K562 (cell line): Measurements from ENCODE around the gene LAMB1. TPM values are rescaled to one million over a fixed set of nuclear protein-coding genes. Genes with fewer than 3 reads are reported as not detected.
A peak's percentile ranks its signal among the peaks of the same experiment; 100 is the strongest.

Experiments used
- CBX8 ChIP-seq: fragments of 200-600 bp; sonication (generic); IDR thresholded peaks from 2 replicates; pipeline ENCODE4 v1.6.1; 2012; ENCODE audit warnings: borderline replicate concordance, mixed run types, low read depth, mild to moderate bottlenecking, moderate library complexity, mixed read lengths, low read length, control low read depth, inconsistent platforms; ENCODE audit not compliant: poor library complexity, severe bottlenecking; ENCODE audit errors: extremely low read depth
- DPF2 ChIP-seq: fragments of 450-650 bp; IDR thresholded peaks from 2 replicates; pipeline ENCODE4 v1.6.1; 2016
- FIP1L1 ChIP-seq: fragments of 200-400 bp; formaldehyde crosslinking; IDR thresholded peaks from 2 replicates; pipeline ENCODE4 v1.6.1; 2018; ENCODE audit warnings: mild to moderate bottlenecking, low read depth, low read length; ENCODE audit not compliant: poor library complexity, severe bottlenecking
- JUN ChIP-seq, 2 experiments: sonication (generic) in 1 of 2; formaldehyde crosslinking in 1 of 2; IDR thresholded peaks; 2 replicates each; pipeline versions ENCODE4 v1.6.1 to v1.8.0; 2012 to 2022; ENCODE audit warnings: borderline replicate concordance in 2 of 2, mild to moderate bottlenecking in 2 of 2, improper control_type of control experiment in 1 of 2, low read depth in 1 of 2, low read length in 1 of 2, missing genetic modification reagents in 1 of 2
- KLF13 ChIP-seq: fragments of 450-650 bp; IDR thresholded peaks from 2 replicates; pipeline ENCODE4 v1.6.1; 2016; ENCODE audit warnings: missing genetic modification characterization, low read depth, mild to moderate bottlenecking, missing compliant biosample characterization, moderate library complexity, borderline replicate concordance
- LEF1 ChIP-seq: fragments of 450-650 bp; IDR thresholded peaks from 2 replicates; pipeline ENCODE4 v1.6.1; 2016; ENCODE audit warnings: mild to moderate bottlenecking
- MEIS2 ChIP-seq: fragments of 450-650 bp; IDR thresholded peaks from 2 replicates; pipeline ENCODE4 v1.6.1; 2014; ENCODE audit warnings: mild to moderate bottlenecking; ENCODE audit not compliant: partially characterized antibody
- MNT ChIP-seq, 2 experiments: fragments of 450-650 bp; conservative IDR thresholded peaks; 2 replicates each; pipeline ENCODE4 v1.6.1; 2017; ENCODE audit warnings: mild to moderate bottlenecking in 2 of 2, moderate library complexity in 2 of 2
- RBFOX2 ChIP-seq: fragments of 200-400 bp; formaldehyde crosslinking; IDR thresholded peaks from 2 replicates; pipeline ENCODE4 v1.6.1; 2017; ENCODE audit warnings: low read depth, mild to moderate bottlenecking, low read length, moderate library complexity
- SLC30A9 ChIP-seq: fragments of 250-450 bp; sonication (Bioruptor Pico); IDR thresholded peaks from 2 replicates; pipeline ENCODE4 v1.8.0; 2022; ENCODE audit warnings: mild to moderate bottlenecking, moderate library complexity
- YY1 ChIP-seq, 3 experiments: IDR thresholded peaks; 2 replicates each; pipeline ENCODE4 v1.6.1; 2011; ENCODE audit warnings: low read length in 2 of 3, mild to moderate bottlenecking in 2 of 3, moderate library complexity in 2 of 3, borderline replicate concordance in 1 of 3, control low read depth in 1 of 3, low read depth in 1 of 3; ENCODE audit not compliant: insufficient read depth in 3 of 3, insufficient replicate concordance in 2 of 3, control insufficient read depth in 1 of 3, insufficient read length in 1 of 3; ENCODE audit errors: extremely low read depth in 1 of 3
- ZNF395 ChIP-seq: fragments of 200-800 bp; sonication (Bioruptor generic); IDR thresholded peaks from 2 replicates; pipeline ENCODE4 v1.6.1; 2017; ENCODE audit warnings: missing genetic modification characterization, missing compliant biosample characterization
- ZNF57 ChIP-seq: fragments of 450-650 bp; formaldehyde crosslinking; IDR thresholded peaks from 2 replicates; pipeline ENCODE4 v1.4.0; 2020; ENCODE audit warnings: mild to moderate bottlenecking, moderate library complexity
- ZSCAN29 ChIP-seq: fragments of 450-650 bp; IDR thresholded peaks from 2 replicates; pipeline ENCODE4 v1.6.1; 2017
- polyA plus RNA-seq, 8 experiments: library from polyadenylated mRNA; depleted of rRNA in 4 of 8; stranded (reverse) in 5 of 8; unstranded in 3 of 8; fragments of >200 nt; fragmentation: Nextera tagmentation in 2 of 8; fragmentation: Illumina TruSeq in 1 of 8; extraction: Ambion mirVana in 2 of 8; extraction: Trizol in 1 of 8; gene quantifications; 2 replicates each; pipeline versions ENCODE4 v1.2.1 to v1.2.3, GENCODE V29; 2011 to 2014; ENCODE audit warnings: inconsistent platforms in 1 of 8, missing spikeins in 1 of 8
- total RNA-seq, 7 experiments: library from RNA; depleted of rRNA in 6 of 7; stranded (reverse); fragments of >200 nt in 6 of 7; fragmentation: Illumina TruSeq in 2 of 7; extraction: Trizol in 2 of 7; gene quantifications; 2 replicates each; pipeline versions ENCODE4 v1.2.1 to v1.2.3, GENCODE V29; 2011 to 2021; ENCODE audit warnings: low replicate concordance in 1 of 7
- TF ChIP-seq, protein P1 (sequence below): fragments of 250-450 bp; sonication (Bioruptor Pico); IDR thresholded peaks from 2 replicates; pipeline ENCODE4 v1.5.0; 2021

Gene LAMB1
- total and polyA plus RNA-seq, 9 of the 15 experiments (the other 6 are each of a cell fraction or from before 2014, with no cell fraction given), result 6.0 to 17.7 (median 12.3) TPM

- TF ChIP-seq RBFOX2 (no peak), ZNF395 (no peak), JUN (IDR thresholded peaks at IDR 0.05; ENCODE audit: borderline replicate concordance, low read depth, low read length) (no peak), JUN (CRISPR knock-in tag; IDR thresholded peaks at IDR 0.05; ENCODE audit: borderline replicate concordance) (no peak), ZNF57 (CRISPR knock-in tag) (no peak), YY1 (IDR thresholded peaks at IDR 0.05; ENCODE audit: borderline replicate concordance in 1 of 3, control insufficient read depth in 1 of 3, extremely low read depth in 1 of 3, insufficient read depth in 3 of 3, insufficient read length in 1 of 3, insufficient replicate concordance in 2 of 3, low read depth in 1 of 3, low read length in 2 of 3) (peak in 1 of 3 experiments; percentile 7), MNT (conservative IDR thresholded peaks at IDR 0.05) (no peak), KLF13 (tag) (no peak), LEF1 (no peak), SLC30A9 (CRISPR knock-in tag) (no peak), ZSCAN29 (no peak), MEIS2 (peak; percentile 55), CBX8 (no peak), FIP1L1 (no peak), DPF2 (peak; percentile 23; the same call in 1 of the 2 replicates)
- TF ChIP-seq, protein P1, sequence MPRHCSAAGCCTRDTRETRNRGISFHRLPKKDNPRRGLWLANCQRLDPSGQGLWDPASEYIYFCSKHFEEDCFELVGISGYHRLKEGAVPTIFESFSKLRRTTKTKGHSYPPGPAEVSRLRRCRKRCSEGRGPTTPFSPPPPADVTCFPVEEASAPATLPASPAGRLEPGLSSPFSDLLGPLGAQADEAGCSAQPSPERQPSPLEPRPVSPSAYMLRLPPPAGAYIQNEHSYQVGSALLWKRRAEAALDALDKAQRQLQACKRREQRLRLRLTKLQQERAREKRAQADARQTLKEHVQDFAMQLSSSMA, result no peak
Observed at GRCh38 chr7:107995184-107996071, 7.5 kb downstream of the LAMB1 start (continued).
